GM20000 (cell line): ENCODE results near the gene SERP2.

Experiments
- DNase-seq: peaks from one replicate; pipeline ENCODE4 v3.0.0; 2012; ENCODE audit warnings: low spot score
- TF ChIP-seq, protein P1 (sequence below): IDR thresholded peaks from 2 replicates; pipeline ENCODE4 v1.5.1; 2012; ENCODE audit warnings: mild to moderate bottlenecking, control low read depth; ENCODE audit errors: extremely low read depth, missing control alignments

Gene SERP2

DNA sequence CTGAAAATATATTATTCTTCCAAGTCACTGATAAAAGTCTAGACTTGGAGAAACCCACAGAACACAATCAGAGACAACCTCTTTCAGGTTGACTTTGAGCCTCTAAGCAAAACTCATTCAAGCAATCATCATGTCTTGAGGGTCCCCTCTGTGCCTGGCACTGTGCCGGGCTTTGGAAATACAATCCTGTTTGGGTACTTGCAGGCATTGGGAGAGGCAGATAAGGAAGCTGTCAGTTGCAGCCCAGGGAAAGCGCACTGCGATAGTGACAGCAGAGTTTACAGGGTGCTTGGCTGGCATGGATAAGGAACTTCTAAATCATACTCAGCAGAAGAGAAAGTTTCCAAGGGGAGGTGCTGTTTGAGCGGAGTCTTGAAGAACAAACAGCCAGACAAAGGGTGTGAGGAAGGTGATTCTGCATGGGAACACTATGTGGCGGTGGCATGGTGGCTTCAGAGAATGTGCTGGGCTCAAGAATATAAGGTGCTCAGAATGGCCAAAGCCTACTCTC lies 9.1 kb downstream of the SERP2 start:
- TF ChIP-seq, protein P1, sequence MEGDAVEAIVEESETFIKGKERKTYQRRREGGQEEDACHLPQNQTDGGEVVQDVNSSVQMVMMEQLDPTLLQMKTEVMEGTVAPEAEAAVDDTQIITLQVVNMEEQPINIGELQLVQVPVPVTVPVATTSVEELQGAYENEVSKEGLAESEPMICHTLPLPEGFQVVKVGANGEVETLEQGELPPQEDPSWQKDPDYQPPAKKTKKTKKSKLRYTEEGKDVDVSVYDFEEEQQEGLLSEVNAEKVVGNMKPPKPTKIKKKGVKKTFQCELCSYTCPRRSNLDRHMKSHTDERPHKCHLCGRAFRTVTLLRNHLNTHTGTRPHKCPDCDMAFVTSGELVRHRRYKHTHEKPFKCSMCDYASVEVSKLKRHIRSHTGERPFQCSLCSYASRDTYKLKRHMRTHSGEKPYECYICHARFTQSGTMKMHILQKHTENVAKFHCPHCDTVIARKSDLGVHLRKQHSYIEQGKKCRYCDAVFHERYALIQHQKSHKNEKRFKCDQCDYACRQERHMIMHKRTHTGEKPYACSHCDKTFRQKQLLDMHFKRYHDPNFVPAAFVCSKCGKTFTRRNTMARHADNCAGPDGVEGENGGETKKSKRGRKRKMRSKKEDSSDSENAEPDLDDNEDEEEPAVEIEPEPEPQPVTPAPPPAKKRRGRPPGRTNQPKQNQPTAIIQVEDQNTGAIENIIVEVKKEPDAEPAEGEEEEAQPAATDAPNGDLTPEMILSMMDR: no peak
- no peak for DNase-seq

DNA sequence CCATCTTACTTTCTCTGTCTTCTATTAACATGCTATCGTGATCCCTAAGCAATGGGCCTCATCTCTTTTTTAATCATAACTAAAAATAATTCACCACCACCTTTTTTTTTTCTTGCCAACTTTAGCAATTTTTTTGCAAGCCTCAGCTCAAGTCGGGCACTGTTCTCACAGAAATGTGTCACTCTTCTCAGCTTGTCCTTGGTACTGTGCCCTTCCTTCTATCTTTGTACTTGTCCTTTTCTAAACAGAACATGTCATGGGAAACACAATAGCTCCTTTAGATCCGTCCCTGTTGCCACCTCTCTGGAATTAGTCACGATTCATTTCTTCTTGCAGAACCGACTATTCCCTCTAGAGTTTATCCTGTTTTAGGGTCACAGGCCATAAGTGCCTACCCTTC lies 10.3 kb downstream of the SERP2 start:
- DNase-seq: no peak
- TF ChIP-seq, protein P1: no peak

DNA sequence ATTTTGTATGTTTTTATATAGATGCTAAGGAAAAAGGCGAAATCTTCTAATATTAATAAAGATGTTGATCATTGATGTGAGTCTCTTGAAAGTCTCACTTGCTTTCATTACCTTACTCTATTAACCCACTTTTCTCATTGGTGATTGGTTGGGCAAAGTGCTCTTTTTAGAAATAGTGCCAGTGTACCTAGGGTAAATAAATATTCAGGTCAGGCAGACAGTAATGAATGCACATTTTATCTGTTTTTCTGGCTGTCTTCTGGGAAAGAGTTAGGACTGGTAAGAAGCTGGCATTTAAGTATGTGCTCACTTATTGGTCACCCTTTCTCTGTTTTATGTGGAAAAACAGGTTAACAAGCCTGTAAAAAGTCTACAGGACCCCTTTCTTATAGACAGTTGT lies 11.2 kb downstream of the SERP2 start:
- TF ChIP-seq, protein P1: no peak
- no peak for DNase-seq

DNA sequence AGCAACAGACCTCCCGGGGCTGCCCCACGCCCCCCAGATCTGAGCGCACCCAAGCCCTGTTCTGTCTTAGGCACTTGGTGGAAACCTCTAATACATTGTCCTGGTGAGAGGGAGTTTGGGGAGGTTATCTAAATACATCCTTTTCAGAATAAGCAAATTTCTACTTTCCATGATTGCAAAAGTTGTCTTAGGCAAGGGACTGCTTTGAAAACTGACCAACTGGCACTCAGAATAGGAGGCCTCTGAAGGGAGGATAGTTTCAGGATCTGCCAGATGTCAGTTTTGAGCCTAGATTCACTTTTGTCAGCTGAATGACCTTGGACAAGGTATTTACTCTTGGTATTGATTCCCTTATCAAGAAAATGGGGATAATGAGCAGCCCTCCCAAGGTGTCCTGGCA lies 11.8 kb downstream of the SERP2 start:
- TF ChIP-seq, protein P1: no peak

DNA sequence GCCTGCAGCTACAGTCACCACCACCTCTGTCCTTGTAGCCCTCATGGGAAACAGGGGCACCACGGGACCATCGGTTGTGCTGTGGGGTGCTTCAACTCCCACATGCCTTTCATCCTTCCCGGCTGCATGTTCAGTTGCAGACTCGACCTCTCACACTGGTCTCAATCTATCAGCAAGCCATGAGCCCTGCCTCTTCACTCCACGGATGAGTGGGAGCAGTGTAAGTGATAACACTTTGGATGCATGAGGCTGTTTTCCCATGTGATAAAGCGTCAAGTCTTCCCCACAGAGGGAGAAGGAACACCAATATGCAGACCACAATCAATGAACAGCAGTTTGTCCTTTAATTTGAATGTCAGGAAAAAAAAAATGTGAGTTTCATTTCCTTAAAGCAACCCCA lies 12.2 kb downstream of the SERP2 start:
- TF ChIP-seq, protein P1: no peak
- no peak for DNase-seq

More for the DNA sequence above, 11.8 kb downstream of the SERP2 start:
- DNase-seq: no peak

DNA sequence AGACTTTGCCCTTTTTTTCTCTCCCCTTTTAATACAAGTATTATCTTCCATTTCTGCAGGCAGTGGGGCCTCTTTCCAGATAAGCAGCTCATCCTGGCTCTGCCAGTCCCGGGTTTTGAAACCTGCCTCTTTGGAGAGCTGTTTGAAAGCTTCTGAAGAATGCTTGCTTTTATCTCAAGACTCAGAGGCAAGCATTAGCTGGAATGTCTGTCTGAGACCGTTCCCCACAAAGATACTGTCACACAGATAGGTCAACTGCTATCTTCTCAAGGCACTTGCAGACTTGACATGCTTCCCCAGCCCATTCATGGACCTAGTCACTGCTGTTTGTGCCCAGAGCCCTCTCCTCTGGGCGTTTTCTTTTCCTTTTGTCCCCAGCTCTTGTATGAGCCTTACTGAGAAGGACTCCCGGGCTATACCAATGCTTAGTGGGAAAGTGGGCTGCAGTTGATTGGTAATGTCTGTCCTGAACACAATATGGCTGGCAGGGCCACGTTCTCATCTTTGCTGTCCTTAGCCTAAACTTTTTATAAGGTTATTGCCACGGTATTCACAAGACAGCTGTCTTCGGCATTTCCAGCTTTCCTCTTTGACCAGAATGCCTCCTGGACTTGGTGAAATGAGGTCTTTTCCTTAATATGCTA lies 13.4 kb downstream of the SERP2 start:
- TF ChIP-seq, protein P1: no peak
- no peak for DNase-seq

DNA sequence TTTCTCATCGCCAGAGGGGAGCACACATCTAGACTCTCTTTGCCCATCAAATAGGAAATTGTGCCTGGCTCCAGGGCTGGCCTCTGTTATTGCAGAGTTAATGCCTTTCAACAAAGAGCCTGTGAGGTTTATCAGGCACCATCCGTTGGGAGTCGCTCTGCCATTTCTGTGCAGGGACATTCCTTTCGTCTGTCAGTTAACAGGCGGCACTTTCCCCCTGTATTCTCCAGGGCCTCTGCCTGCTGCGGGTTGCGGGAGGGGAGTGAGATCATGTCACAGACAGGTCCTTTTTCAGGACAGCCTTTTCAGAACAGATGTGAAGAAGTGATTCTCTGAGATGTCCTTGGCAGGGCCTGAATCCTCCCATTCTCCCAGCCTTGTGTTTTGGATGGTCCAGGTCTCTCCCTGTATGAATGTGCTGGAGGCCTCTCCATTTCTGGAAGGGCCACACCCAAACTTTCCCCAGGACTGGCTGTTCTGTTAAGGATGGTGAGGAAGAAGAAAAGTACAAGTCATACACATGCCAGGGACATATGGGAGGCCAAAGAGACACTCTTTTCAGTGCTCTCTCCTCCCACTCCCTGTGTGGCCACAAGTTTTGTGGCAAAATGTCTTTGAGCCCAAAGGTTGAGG lies 14.9 kb downstream of the SERP2 start:
- TF ChIP-seq, protein P1: no peak
- DNase-seq: no peak
